Activated CD8-positive, alpha-beta memory T cell treated with anti-CD3 and anti-CD28 coated beads, Interleukin-2, amount 50 U/mL, for 24 hours (primary cell): ENCODE results near the gene OR8D4.
"Not testable (repeated sequence)": the region's sequence is repeated elsewhere in the genome, so short reads cannot be mapped to it uniquely, and the experiment has no call there.

Experiments used
- DNase-seq: peaks from one replicate; pipeline ENCODE4 v3.0.0-alpha.2; 2020; ENCODE audit errors: extremely low read depth

OR8D4 gene

DNA sequence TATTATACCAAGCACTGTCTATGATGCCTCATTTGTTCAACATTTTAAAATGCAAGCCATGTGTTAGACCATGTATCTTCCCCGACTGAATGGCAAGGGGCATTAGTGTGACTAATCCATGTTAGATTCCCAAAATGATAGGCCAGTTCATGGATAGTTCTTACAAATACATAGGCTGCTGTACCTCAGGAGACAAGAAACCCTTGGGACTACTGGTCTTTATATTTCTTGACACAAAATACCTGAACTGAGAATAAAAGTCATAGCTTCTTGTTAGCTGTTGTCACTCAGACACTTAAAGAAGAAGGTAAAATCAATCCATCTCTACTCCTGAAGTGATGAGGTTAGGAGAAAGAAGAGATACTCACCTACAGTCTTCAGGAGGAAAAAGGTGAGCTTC is at the start of gene OR8D4:
Gene OR8D4, plus strand, starts transcription at position 301 of the 400 bp plus-strand sequence. CDS start 4,265 bp downstream, outside the sequence.
- no peak for DNase-seq

DNA sequence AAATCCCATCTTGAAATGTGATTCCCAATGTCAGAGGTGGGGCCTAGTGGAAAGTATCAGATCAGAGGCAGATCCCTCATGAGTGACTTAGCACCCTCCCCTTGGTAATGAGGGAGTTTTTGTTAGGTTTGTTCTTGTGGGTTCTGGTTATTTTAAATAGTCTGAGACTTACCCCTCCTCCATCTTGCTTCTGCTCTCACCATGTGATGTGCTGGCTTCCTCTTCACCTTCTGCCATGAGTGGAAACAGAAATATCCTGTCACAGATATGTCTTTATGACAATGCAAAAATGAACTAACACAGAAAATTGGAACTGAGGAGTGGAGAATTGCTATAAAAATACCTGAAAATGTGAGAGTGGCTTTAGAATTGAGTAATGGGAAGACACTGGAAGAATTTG is 49.6 kb upstream of the OR8D4 start:
- DNase-seq = no peak

DNA sequence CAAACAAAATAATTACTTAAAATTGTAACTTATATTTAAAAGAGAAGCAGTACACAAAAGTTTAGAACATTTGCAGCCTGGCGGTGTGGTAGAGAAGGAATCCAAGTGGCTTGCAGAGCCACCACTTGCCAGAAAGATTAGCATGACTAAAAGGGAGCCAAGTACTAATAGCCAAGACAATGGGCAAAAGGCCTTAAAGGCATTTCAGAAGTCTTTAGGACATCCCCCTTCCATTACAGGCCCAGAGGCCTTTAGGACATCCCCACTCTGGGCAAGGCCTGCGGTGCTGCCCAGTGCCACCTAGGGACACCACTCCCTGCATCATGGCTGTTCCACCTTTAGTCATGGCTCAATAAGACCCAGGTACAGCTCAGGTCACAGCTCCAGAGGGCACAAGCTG is 48.9 kb upstream of the OR8D4 start:
- DNase-seq = no peak

GRCh38 chr11:123856444-123856843 is 45.5 kb upstream of the OR8D4 start:
- no peak for DNase-seq

- DNase-seq = no peak
Measured at GRCh38 chr11:123859731-123860130, 42.2 kb upstream of the OR8D4 start.

- DNase-seq = not testable (repeated sequence)
Measured at GRCh38 chr11:123865293-123865692, 36.7 kb upstream of the OR8D4 start.

DNA sequence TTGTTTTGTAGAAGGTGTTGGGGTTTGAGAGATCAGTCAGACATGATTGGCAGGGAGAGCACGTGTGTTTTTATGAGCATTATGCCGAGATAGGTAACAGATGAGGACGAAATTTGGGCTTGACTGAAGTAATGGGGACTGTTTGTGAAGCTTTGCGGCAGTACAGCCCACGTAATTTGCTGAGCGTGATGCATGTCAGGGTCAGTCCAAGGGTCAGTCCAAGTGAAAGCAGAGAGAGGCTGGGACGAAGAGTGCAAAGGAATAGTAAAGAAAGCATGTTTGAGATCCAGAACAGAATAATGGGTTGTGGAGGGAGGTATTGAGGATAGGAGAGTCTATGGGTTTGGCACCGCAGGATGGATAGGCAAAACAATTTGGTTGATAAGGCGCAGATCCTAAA is 34.2 kb upstream of the OR8D4 start:
- not testable (repeated sequence) for DNase-seq

DNA sequence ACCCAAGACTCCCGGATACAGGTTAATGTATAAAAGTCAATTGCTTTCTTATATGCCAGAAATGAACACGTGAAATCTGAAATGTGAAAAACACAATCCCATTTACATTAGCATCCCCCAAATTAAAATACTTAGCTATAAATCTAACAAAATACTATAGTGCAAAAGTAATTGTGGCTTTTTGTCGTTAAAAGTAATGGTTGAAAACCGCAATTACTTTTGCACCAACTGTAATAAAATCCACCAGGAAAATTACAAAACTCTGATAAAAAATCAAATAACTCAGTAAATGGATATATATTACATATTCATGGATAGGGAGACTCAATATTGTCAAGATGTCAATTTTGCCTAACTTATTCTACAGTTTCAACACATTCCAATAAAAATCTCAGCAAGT is 21.1 kb upstream of the OR8D4 start:
- DNase-seq = no peak

GRCh38 chr11:123885570-123885969 is 16.4 kb upstream of the OR8D4 start, which contains the start of gene TMEM225:
TMEM225 (minus strand) TSS chr11:123885670; CDS start chr11:123885425, 245 bp downstream.
- DNase-seq = no peak

- DNase-seq = no peak
Measured at GRCh38 chr11:123892031-123892430, 9.9 kb upstream of the OR8D4 start.

GRCh38 chr11:123899792-123900191 is 2.2 kb upstream of the OR8D4 start:
- DNase-seq = no peak

GRCh38 chr11:123903932-123904331 is 2.0 kb downstream of the OR8D4 start:
- no peak for DNase-seq

DNA sequence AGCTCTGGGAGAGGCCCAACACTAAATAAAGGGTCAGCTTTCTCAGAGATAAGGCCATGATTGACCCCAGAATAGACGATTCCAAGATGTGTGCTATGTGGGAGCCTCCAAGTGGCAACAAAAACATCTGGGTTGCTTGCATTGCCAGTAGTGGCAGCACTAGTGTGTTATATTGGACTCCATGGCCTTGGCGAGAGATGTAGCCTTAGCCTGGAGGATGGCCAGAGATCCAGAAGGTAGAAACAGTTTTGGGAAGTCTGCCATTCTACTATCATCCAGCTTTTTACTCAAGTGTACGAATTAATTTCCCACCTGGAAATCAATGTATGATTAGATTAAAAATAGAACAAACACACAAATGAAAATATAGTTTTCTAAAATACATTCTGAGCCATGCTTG is 3.0 kb downstream of the OR8D4 start:
- no peak for DNase-seq

DNA sequence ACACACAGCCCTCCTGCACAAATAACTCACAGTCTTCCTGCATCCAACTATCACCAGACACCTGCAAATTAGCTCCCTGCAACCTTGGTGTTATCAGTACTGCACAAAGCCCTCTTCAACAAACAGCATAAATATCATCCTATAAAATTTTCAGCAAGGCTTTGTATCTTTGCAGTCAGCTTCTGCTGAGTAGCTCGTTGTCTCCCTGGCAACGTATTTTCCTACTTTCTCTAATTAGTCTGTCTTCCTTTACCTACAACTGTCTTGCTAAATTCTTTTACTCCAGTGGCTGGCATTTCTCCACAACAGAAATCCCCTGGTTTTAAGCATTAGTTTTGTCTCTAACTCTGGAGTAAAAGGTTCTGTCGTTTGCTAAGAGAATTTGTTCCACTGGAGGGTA is 3.9 kb downstream of the OR8D4 start:
- no peak for DNase-seq

- no peak for DNase-seq
Measured at GRCh38 chr11:123920943-123921342, 19.0 kb downstream of the OR8D4 start.

DNA sequence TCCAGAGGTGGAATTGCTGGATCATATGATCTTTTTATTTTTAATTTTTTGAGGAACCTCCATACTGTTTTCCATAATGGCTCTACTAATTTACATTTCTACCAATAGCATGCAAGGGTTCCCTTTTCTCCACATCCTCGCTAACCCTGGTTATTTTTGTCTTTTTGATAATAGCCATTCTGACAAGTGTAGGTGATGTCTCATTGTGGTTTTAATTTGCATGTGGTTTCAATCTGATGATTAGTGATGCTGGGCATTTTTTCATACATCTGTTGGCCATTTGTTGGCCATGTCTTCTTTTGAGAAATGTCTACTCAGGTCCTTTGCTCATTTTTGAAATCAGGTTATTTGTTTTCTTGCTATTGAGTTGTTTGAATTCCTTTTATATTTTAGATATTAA is 22.1 kb downstream of the OR8D4 start:
- DNase-seq = no peak

DNA sequence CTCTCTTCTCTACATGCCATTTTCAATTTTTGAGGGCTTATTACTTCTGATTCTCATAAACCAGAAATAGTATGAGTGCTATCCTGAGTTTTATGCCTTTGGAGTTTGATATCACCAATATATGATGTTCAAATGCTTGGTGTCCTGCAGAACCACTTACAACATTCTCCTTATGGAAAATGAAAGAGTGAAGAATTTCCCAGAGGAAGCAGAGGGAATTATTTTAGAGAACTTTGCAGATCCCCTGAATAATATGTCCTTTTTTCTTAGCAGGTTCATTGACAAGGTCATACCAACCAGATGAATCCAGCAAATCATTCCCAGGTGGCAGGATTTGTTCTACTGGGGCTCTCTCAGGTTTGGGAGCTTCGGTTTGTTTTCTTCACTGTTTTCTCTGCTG is 37.4 kb downstream of the OR8D4 start, which contains the start of gene OR4D5:
Gene OR4D5, plus strand, starts transcription at position 301 of the 400 bp plus-strand sequence. Its CDS starts 0 bp downstream, at position 301.
- DNase-seq = no peak

DNA sequence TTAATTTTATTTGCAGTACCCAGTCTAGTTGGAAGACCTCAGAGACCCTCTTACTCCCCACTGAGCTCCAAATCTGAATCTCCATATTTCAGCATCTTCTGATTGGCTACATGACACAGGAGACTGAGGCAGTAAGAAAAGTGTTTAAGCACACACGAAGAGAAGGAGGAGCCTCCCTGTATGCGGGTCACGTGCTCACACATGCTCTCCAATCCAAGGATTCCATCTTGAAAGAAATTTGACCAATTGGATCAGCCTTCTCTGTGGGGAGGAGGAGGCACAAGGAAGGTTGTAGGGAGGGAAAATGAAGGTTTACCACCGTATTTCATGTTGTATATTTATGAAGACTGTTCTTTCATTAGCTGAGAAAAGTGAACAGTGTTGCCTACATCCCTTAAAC is 40.4 kb downstream of the OR8D4 start:
- no peak for DNase-seq

- no peak for DNase-seq
Measured at GRCh38 chr11:123943738-123944137, 41.8 kb downstream of the OR8D4 start, which contains the start of gene OR6T1. OR6T1 (minus strand) TSS chr11:123943838; CDS start chr11:123943838, 0 bp downstream.

DNA sequence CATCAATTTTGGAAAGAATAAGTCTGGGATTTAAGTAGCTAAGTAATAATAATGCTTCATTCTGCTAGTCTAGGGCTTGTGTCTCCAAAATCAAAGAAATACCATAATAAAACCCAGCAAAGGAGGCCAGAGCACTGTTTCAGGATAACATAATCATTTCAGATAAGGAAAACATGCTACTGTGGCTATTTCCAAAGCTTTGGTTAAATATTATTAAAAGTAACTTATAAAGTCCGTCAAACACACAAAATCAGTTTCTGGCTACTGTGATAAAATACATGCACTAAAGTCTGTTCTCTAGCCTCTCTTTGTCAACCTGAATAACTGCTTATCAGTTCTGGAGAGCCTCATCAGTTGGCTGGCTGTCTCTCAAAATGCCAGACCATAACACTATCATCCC is 43.2 kb downstream of the OR8D4 start:
- no peak for DNase-seq

DNA sequence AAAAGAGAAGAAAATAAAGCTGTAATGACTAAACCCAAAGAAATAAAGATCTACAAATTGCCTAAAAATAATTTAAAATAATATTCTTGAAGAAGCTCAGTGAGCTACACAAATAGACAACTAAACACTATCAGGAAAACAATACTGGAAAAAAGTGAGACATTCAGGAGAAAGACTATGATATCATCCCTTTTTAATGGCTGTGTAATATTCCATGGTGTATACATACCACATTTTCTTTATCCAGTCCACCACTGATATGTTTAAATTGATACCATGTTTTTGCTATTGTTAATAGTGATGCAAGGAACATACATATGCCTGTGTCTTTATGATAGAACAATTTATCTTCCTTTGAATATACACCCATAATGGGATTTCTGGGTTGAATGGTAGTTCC is 54.8 kb downstream of the OR8D4 start:
- DNase-seq = no peak
